B cell (primary cell): ENCODE measurements around the gene PPP3CA.

Experiments used
- CTCF ChIP-seq: fragments of 200-600 bp; IDR thresholded peaks from one replicate; pipeline ENCODE4 v1.8.0; 2022; ENCODE audit warnings: antibody characterized with exemption, mild to moderate bottlenecking
- EZH2 ChIP-seq: IDR thresholded peaks from 2 replicates; pipeline ENCODE4 v1.6.1; 2012; ENCODE audit warnings: borderline replicate concordance, low read depth, mild to moderate bottlenecking, moderate library complexity, low read length; ENCODE audit not compliant: insufficient read depth, poor library complexity, severe bottlenecking

- TF ChIP-seq CTCF (no peak), EZH2 (no peak)
Measured at GRCh38 chr4:101264993-101265815, 82.1 kb downstream of the PPP3CA start.
